ENCODE results near the gene DNASE1L1.
A peak's percentile ranks its signal among the peaks of the same experiment; 100 is the strongest.

DNASE1L1 gene

DNA sequence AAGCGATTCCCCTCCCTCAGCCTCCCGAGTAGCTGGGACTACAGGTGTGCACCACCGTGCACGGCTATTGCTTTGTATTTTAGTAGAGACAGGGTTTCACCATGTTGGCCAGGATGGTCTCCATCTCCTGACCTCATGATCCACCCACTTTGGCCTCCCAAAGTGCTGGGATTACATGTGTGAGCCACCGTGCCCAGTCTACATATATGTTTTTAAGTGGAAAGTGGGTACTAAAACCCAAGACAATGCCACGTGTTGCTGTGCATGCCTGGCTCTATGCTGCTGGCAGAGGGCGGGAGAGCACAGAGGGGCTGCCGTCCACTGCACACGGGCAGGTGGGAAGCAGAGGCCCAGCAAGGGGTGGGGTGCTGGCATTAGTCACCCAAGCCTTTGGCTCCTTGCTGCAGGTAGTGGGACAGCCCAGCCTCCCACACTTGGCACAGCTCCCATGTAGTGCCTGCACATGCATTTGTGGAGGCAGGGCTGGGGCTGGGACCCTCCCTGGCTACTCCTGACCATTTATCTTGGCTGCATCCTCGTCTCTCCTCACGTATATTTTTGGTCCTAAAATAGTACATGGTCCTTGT lies 26.5 kb downstream of the DNASE1L1 start:
- no peak for DNase-seq (ENCODE audit: low spot score)
- TF ChIP-seq, protein P1, sequence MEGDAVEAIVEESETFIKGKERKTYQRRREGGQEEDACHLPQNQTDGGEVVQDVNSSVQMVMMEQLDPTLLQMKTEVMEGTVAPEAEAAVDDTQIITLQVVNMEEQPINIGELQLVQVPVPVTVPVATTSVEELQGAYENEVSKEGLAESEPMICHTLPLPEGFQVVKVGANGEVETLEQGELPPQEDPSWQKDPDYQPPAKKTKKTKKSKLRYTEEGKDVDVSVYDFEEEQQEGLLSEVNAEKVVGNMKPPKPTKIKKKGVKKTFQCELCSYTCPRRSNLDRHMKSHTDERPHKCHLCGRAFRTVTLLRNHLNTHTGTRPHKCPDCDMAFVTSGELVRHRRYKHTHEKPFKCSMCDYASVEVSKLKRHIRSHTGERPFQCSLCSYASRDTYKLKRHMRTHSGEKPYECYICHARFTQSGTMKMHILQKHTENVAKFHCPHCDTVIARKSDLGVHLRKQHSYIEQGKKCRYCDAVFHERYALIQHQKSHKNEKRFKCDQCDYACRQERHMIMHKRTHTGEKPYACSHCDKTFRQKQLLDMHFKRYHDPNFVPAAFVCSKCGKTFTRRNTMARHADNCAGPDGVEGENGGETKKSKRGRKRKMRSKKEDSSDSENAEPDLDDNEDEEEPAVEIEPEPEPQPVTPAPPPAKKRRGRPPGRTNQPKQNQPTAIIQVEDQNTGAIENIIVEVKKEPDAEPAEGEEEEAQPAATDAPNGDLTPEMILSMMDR (IDR thresholded peaks at IDR 0.05; ENCODE audit: extremely low read depth, missing control alignments) = no peak

DNA sequence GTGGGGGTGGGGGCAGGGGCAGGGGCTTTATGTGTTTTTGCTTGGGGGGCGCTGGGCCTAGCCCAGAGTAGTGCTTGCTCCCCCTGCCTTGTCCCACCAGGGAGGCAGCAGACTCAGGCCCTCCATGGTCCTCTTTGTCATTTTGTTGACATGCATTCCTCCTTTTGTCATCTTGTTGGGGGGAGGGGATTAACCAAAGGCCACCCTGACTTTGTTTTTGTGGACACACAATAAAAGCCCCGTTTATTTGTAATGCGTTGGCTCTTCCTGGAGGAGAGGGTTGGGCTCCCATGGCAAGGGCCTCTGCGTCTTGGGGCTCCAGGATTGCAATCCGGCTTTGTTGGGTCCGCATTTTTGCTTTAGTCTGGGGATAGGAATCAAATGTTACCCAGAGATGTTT lies 27.8 kb downstream of the DNASE1L1 start:
- TF ChIP-seq, protein P1 (IDR thresholded peaks at IDR 0.05; ENCODE audit: extremely low read depth, missing control alignments) = no peak

DNA sequence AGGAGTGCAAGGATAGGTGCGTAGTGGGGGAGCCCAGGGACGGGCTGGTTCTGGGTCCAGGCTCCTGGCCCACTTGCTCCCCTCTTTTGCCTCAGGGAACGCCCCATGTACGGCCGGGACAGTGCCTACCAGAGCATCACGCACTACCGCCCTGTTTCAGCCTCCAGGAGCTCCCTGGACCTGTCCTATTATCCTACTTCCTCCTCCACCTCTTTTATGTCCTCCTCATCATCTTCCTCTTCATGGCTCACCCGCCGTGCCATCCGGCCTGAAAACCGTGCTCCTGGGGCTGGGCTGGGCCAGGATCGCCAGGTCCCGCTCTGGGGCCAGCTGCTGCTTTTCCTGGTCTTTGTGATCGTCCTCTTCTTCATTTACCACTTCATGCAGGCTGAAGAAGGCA lies 28.3 kb downstream of the DNASE1L1 start:
- no peak for DNase-seq (ENCODE audit: low spot score)
- TF ChIP-seq, protein P1 (IDR thresholded peaks at IDR 0.05; ENCODE audit: extremely low read depth, missing control alignments) = no peak

More for the DNA sequence above, 27.8 kb downstream of the DNASE1L1 start:
- no peak for DNase-seq (ENCODE audit: low spot score)

DNA sequence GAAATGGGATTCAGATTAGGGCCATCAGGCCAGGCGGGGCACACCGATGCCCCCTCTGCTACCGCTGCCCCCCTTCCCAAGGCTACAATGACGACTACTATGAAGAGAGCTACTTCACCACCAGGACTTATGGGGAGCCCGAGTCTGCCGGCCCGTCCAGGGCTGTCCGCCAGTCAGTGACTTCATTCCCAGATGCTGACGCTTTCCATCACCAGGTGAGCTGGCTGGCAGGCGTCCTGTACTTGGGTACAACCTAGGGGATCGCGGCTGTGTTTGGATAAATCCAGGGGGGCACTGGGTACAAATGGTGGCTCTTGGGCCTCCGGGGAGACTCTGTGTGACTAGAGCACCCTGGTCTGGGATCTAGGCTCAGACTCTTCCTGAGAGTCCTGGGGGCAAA lies 28.9 kb downstream of the DNASE1L1 start:
- TF ChIP-seq, protein P1 (IDR thresholded peaks at IDR 0.05; ENCODE audit: extremely low read depth, missing control alignments) = no peak

GRCh38 chrX:154379569-154379951 lies 29.5 kb downstream of the DNASE1L1 start:
- TF ChIP-seq, protein P1 (IDR thresholded peaks at IDR 0.05; ENCODE audit: extremely low read depth, missing control alignments) = no peak
- DNase-seq (ENCODE audit: low spot score) = no peak

More for the DNA sequence above, 28.9 kb downstream of the DNASE1L1 start:
- no peak for DNase-seq (ENCODE audit: low spot score)

GRCh38 chrX:154378799-154379568 lies 30.1 kb downstream of the DNASE1L1 start, which contains the start of gene EMD:
EMD (plus strand) TSS chrX:154379295; CDS start chrX:154379485, 190 bp downstream.
- TF ChIP-seq, protein P1 (IDR thresholded peaks at IDR 0.05; ENCODE audit: extremely low read depth, missing control alignments) = no peak
- DNase-seq (ENCODE audit: low spot score) = peak; percentile 92

DNA sequence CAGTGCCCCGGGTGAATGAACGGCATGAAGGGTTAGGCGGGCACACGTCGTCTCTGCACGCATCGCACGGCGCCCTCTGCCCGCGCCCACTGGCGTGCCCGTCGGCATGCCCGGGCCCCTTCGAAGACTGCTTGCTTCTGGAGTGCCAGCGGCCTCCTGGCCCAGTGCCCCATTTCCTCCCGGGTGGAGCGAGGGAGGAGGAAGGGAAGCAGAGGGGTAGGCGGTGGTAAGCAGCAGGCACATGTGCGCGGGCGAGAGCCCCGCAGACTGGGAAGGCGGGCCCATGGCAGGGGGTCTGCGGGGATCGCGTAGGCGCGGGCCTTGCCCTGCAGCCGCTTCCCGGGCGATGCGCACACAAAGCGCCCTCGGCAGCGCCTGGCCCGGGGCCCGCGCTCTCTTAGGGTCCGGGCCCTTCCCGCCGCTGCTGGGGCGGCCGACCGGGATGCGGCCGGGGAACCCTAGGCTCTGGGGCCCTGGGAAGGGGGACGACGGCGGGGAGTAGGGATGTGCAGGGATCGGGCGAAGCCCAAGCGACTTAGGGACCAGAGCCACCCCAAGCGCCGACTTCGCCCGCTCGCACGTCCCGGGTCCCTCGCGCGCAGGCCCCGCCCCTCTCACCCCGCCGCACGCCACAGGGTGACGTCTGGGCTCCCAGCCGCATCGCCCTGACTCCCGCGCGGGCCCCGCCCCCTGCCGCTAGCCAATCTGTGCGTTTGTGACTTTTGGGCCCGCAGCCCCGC lies 30.8 kb downstream of the DNASE1L1 start:
- TF ChIP-seq, protein P1 (IDR thresholded peaks at IDR 0.05; ENCODE audit: extremely low read depth, missing control alignments) = no peak
- DNase-seq (ENCODE audit: low spot score) = peak; percentile 89
